ENCODE results near the gene SEPTIN12.
"Not testable (repeated sequence)": the region's sequence is repeated elsewhere in the genome, so short reads cannot be mapped to it uniquely, and the experiment has no call there.

Gene SEPTIN12

GRCh38 chr16:4752351-4753100 lies 35.6 kb downstream of the SEPTIN12 start:
- DNase-seq = no peak

- no peak for DNase-seq
These were observed 37.2 kb downstream of the SEPTIN12 start for GRCh38 chr16:4750896-4751295.

GRCh38 chr16:4749700-4750257 lies 38.4 kb downstream of the SEPTIN12 start:
- no peak for DNase-seq

- DNase-seq = no peak
These were observed 39.3 kb downstream of the SEPTIN12 start for GRCh38 chr16:4748682-4749411.

- no peak for DNase-seq
These were observed 40.1 kb downstream of the SEPTIN12 start for GRCh38 chr16:4747906-4748681.

GRCh38 chr16:4746991-4747574 lies 41.1 kb downstream of the SEPTIN12 start:
- no peak for DNase-seq

GRCh38 chr16:4746215-4746614 lies 41.9 kb downstream of the SEPTIN12 start:
- no peak for DNase-seq

GRCh38 chr16:4745274-4745569 lies 42.9 kb downstream of the SEPTIN12 start:
- no peak for DNase-seq

- DNase-seq = no peak
These were observed 43.4 kb downstream of the SEPTIN12 start for GRCh38 chr16:4744555-4745273.

- no peak for DNase-seq
These were observed 44.8 kb downstream of the SEPTIN12 start for GRCh38 chr16:4743226-4743878.

- DNase-seq = not testable (repeated sequence)
These were observed 49.8 kb downstream of the SEPTIN12 start for GRCh38 chr16:4738370-4738769.

- no peak for DNase-seq
These were observed 50.6 kb downstream of the SEPTIN12 start for GRCh38 chr16:4737545-4737944.

- DNase-seq = no peak
These were observed 51.6 kb downstream of the SEPTIN12 start for GRCh38 chr16:4736546-4736945.

GRCh38 chr16:4734730-4735535 lies 53.2 kb downstream of the SEPTIN12 start:
- DNase-seq = peak; percentile 14

- DNase-seq = peak; percentile 88
These were observed 53.9 kb downstream of the SEPTIN12 start, which contains the start of the genes ANKS3 and DNAAF8 for GRCh38 chr16:4734063-4734729. TSS of gene ANKS3 (minus strand) at chr16:4734271. CDS start at chr16:4730149, 4,122 bp downstream. TSS of gene DNAAF8 (plus strand) at chr16:4734537. CDS start at chr16:4736515, 1,978 bp downstream.

- no peak for DNase-seq
These were observed 54.4 kb downstream of the SEPTIN12 start for GRCh38 chr16:4733747-4734062.

- DNase-seq = no peak
These were observed 54.9 kb downstream of the SEPTIN12 start for GRCh38 chr16:4733211-4733742.

- no peak for DNase-seq
These were observed 58.3 kb downstream of the SEPTIN12 start for GRCh38 chr16:4729876-4730275.

- no peak for DNase-seq
These were observed 59.5 kb downstream of the SEPTIN12 start for GRCh38 chr16:4728676-4729075.
